Dermis microvascular lymphatic vessel endothelial cell (primary cell): ENCODE results near the gene LDHAL6B. TPM values are rescaled to one million over a fixed set of nuclear protein-coding genes. Genes with fewer than 3 reads are reported as not detected.
A peak's percentile ranks its signal among the peaks of the same experiment; 100 is the strongest.

Experiments used
- DNase-seq, 2 donors: peaks; one replicate each; pipeline versions ENCODE4 v3.0.0 to v3.0.0-alpha.2; 2010; ENCODE audit warnings: low read depth in 2 of 2
- total RNA-seq: library from RNA; depleted of rRNA; stranded (reverse); fragments of >200 nt; gene quantifications from 2 replicates; pipeline ENCODE4 v1.2.1, GENCODE V29; 2014

The LDHAL6B gene
- total RNA-seq, 1 donor from 2014 or later, result not detected

GRCh38 chr15:59217876-59218498, 11.3 kb downstream of the LDHAL6B start:
- peak in 1 of 2 donors; percentile 91 for DNase-seq

GRCh38 chr15:59218710-59219109, 12.1 kb downstream of the LDHAL6B start:
- no peak for DNase-seq

GRCh38 chr15:59221511-59222505, 15.2 kb downstream of the LDHAL6B start:
- no peak for DNase-seq

GRCh38 chr15:59222906-59223550, 16.4 kb downstream of the LDHAL6B start:
- DNase-seq, result no peak

- no peak for DNase-seq
Measured at GRCh38 chr15:59223736-59224135, 17.1 kb downstream of the LDHAL6B start.

GRCh38 chr15:59224474-59224873, 17.8 kb downstream of the LDHAL6B start:
- peak in 1 of 2 donors; percentile 80 for DNase-seq

- DNase-seq, result no peak
Measured at GRCh38 chr15:59227021-59227420, 20.4 kb downstream of the LDHAL6B start.

GRCh38 chr15:59229015-59229414, 22.4 kb downstream of the LDHAL6B start:
- no peak for DNase-seq

GRCh38 chr15:59229453-59229852, 22.8 kb downstream of the LDHAL6B start:
- DNase-seq, result no peak

GRCh38 chr15:59230531-59231055, 23.9 kb downstream of the LDHAL6B start:
- DNase-seq, result no peak

- DNase-seq, result peak; percentile 50 to 97
Measured at GRCh38 chr15:59232476-59232875, 25.8 kb downstream of the LDHAL6B start.

GRCh38 chr15:59236394-59236793, 29.8 kb downstream of the LDHAL6B start:
- DNase-seq, result no peak

- DNase-seq, result peak in 1 of 2 donors; percentile 89
Measured at GRCh38 chr15:59237119-59237855, 30.6 kb downstream of the LDHAL6B start.

- no peak for DNase-seq
Measured at GRCh38 chr15:59237924-59238331, 31.3 kb downstream of the LDHAL6B start.

GRCh38 chr15:59240036-59240435, 33.4 kb downstream of the LDHAL6B start:
- no peak for DNase-seq

GRCh38 chr15:59242649-59243048, 36.0 kb downstream of the LDHAL6B start:
- DNase-seq, result no peak

- DNase-seq, result no peak
Measured at GRCh38 chr15:59243622-59244021, 37.0 kb downstream of the LDHAL6B start.

- DNase-seq, result no peak
Measured at GRCh38 chr15:59244337-59244736, 37.7 kb downstream of the LDHAL6B start.

GRCh38 chr15:59245559-59245958, 38.9 kb downstream of the LDHAL6B start:
- DNase-seq, result no peak

- peak; percentile 64 to 78 for DNase-seq
Measured at GRCh38 chr15:59247364-59247763, 40.7 kb downstream of the LDHAL6B start.

- no peak for DNase-seq
Measured at GRCh38 chr15:59249816-59250215, 43.2 kb downstream of the LDHAL6B start.
